COR-L47 (cell line): ENCODE data around the gene GABRA4.

Source experiments
- DNase-seq: peaks from one replicate; lab custom pipeline; 2025; lab: John Stamatoyannopoulos, UW

GABRA4 gene

GRCh38 chr4:46979283-46979682 is 14.1 kb downstream of the GABRA4 start:
- DNase-seq = no peak

GRCh38 chr4:46977245-46977644 is 16.1 kb downstream of the GABRA4 start:
- DNase-seq = no peak

GRCh38 chr4:46975812-46976553 is 17.4 kb downstream of the GABRA4 start:
- no peak for DNase-seq

GRCh38 chr4:46974891-46975543 is 18.4 kb downstream of the GABRA4 start:
- peak; percentile 74 for DNase-seq

- no peak for DNase-seq
These were observed 24.5 kb downstream of the GABRA4 start for GRCh38 chr4:46968847-46969246.

- DNase-seq = no peak
These were observed 25.8 kb downstream of the GABRA4 start for GRCh38 chr4:46967631-46968030.

- no peak for DNase-seq
These were observed 34.5 kb downstream of the GABRA4 start for GRCh38 chr4:46958742-46959488.

- no peak for DNase-seq
These were observed 36.9 kb downstream of the GABRA4 start for GRCh38 chr4:46956451-46956850.

GRCh38 chr4:46955601-46956000 is 37.8 kb downstream of the GABRA4 start:
- DNase-seq = no peak

- no peak for DNase-seq
These were observed 38.7 kb downstream of the GABRA4 start for GRCh38 chr4:46954643-46955042.

- DNase-seq = no peak
These were observed 39.8 kb downstream of the GABRA4 start for GRCh38 chr4:46953564-46953963.

- DNase-seq = no peak
These were observed 40.9 kb downstream of the GABRA4 start for GRCh38 chr4:46952451-46952850.

- no peak for DNase-seq
These were observed 42.6 kb downstream of the GABRA4 start for GRCh38 chr4:46950826-46951225.

GRCh38 chr4:46949822-46950221 is 43.6 kb downstream of the GABRA4 start:
- DNase-seq = no peak

- no peak for DNase-seq
These were observed 45.8 kb downstream of the GABRA4 start for GRCh38 chr4:46947541-46947940.

GRCh38 chr4:46946919-46947536 is 46.4 kb downstream of the GABRA4 start:
- DNase-seq = no peak

GRCh38 chr4:46945062-46945461 is 48.3 kb downstream of the GABRA4 start:
- DNase-seq = no peak

GRCh38 chr4:46944345-46944744 is 49.0 kb downstream of the GABRA4 start:
- DNase-seq = no peak

GRCh38 chr4:46937493-46937892 is 55.9 kb downstream of the GABRA4 start:
- peak; percentile 3 for DNase-seq

GRCh38 chr4:46934726-46935125 is 58.7 kb downstream of the GABRA4 start:
- DNase-seq = no peak

GRCh38 chr4:46933686-46934085 is 59.7 kb downstream of the GABRA4 start:
- no peak for DNase-seq

- peak; percentile 39 for DNase-seq
These were observed 61.4 kb downstream of the GABRA4 start for GRCh38 chr4:46931981-46932380.

GRCh38 chr4:46930891-46931290 is 62.5 kb downstream of the GABRA4 start:
- no peak for DNase-seq
